HG03575 (cell line): Measurements from ENCODE around the gene RHBDL1.
"Not testable (repeated sequence)": the region's sequence is repeated elsewhere in the genome, so short reads cannot be mapped to it uniquely, and the experiment has no call there.

Experiments used
- ATAC-seq: cut with Tn5 transposase; IDR thresholded peaks from one replicate; pipeline ENCODE4 v1.9.1; 2021; ENCODE audit not compliant: unreplicated experiment, insufficient number of reproducible peaks, low FRiP score; ENCODE audit errors: extremely low read depth

RHBDL1 gene

DNA sequence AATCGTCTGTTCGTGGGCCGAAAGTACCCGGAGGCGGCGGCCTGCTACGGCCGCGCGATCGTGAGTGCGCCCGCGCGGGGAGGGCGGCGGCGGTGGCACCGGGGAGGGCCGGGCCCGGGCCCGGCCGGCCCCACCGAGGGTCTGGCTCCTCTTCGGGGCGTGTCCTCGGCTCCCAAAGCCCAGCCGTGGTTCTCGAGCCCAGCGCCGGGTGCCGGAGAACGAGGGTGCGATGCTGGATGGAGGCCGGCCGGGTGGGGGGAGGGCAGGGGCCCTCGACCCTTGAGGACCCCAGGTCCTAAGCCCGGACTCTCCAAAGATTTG lies 5.1 kb downstream of the RHBDL1 start:
- ATAC-seq = no peak

DNA sequence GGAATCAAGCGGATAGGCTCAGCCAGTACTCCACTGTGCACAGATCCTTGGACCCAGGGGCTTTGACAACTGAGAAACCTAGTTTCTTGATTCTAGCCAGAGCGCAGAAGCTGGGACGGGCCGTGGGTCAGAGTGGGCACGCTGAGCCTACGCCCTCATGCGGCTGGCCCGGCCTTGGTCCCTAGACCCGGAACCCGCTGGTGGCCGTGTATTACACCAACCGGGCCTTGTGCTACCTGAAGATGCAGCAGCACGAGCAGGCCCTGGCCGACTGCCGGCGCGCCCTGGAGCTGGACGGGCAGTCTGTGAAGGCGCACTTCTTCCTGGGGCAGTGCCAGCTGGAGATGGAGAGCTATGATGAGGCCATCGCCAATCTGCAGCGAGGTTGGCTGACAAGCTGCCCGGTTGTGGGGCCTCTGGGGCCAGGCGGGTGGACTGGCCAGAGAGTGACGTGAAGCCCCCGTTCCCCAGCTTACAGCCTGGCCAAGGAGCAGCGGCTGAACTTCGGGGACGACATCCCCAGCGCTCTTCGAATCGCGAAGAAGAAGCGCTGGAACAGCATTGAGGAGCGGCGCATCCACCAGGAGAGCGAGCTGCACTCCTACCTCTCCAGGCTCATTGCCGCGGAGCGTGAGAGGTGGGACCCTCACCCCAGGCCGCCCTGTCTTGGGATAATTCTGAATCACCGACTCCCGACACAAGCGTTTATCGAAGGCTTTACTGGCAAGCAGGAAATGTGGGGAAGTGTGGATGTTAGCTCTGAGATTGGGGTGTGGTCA lies 5.7 kb downstream of the RHBDL1 start:
- no peak for ATAC-seq

DNA sequence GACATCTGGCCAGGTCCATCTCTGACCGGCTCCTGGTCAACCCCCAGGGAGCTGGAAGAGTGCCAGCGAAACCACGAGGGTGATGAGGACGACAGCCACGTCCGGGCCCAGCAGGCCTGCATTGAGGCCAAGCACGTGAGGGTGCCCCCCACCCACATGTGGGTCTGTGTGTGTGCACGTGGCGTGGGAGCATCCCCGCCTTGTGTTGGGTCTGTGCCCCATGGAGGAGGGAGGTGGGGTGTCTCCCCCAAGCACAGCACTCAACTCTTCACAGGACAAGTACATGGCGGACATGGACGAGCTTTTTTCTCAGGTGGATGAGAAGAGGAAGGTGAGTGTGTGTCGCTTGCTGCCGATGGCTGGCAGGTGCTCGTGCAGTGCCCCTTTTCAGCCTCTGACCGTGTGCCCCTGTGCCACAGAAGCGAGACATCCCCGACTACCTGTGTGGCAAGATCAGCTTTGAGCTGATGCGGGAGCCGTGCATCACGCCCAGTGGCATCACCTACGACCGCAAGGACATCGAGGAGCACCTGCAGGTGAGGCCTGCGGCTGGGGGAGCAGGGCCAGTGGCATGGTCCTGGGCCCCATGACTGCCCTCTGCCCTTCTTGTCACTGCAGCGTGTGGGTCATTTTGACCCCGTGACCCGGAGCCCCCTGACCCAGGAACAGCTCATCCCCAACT lies 6.4 kb downstream of the RHBDL1 start:
- no peak for ATAC-seq

DNA sequence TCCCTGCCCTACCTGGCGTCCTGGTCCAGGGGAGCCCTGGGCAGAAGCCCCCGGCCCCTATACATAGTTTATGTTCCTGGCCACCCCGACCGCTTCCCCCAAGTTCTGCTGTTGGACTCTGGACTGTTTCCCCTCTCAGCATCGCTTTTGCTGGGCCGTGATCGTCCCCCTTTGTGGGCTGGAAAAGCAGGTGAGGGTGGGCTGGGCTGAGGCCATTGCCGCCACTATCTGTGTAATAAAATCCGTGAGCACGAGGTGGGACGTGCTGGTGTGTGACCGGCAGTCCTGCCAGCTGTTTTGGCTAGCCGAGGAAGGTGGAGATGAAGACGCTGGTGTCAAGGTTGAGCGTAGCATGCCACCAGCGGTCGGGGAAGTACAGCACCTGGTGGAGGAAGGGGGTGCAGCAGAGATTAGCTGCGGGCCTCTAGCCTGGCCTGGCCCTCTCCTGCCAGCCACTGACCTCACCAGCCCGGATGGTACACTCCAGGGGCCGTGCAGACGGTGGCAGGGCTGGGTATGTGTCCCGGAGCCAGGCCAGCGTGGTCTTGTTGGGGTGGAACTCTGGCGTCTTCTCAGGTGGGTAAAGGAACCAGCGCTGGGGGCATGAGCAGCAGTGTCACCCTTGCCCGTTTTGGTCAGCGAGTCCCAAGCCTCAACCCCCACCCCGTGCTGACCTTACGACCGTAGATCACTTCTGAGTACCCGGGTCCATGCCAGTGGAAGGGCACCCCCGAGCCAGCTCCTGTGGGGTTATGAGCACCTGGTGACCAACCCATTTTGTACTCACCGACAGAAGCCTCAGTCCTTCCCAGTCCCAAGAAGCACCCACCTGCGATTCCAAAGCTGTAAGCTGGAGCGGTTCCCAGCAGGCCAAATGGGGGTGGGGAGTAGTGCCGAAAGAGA lies 7.3 kb downstream of the RHBDL1 start:
- no peak for ATAC-seq

DNA sequence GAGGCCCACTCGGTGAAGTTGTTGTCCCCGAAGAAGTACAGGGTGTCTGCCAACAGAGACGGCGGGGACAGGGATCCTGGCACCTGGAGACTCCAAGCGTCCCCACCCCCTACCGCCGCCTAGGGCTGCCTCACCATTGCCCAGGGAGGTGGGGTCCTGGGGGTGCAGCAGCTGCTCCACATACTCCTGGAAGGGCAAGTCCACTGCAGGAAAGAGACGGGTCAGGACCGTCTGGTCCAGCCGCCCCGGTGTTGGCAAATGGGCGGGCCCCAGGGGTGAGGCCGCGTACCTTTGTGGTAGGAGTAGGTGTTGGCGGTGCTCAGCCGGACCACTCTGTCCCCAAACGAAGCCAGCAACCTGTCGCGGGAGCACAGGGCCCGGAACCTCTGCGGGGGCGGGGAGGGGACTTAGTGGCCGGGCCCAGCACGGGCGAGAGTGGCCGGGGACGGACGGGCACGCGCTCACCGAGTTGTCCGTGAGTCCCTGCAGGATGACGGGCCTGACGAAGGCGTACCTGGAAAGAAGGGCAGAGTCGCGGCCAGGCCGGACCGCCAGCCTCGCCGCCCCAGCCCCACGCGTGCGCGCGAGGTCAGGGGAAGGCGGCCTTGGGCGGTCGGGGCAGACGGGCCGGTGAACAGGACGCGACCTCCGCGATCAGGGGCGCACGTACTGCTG lies 8.1 kb downstream of the RHBDL1 start:
- ATAC-seq = no peak

DNA sequence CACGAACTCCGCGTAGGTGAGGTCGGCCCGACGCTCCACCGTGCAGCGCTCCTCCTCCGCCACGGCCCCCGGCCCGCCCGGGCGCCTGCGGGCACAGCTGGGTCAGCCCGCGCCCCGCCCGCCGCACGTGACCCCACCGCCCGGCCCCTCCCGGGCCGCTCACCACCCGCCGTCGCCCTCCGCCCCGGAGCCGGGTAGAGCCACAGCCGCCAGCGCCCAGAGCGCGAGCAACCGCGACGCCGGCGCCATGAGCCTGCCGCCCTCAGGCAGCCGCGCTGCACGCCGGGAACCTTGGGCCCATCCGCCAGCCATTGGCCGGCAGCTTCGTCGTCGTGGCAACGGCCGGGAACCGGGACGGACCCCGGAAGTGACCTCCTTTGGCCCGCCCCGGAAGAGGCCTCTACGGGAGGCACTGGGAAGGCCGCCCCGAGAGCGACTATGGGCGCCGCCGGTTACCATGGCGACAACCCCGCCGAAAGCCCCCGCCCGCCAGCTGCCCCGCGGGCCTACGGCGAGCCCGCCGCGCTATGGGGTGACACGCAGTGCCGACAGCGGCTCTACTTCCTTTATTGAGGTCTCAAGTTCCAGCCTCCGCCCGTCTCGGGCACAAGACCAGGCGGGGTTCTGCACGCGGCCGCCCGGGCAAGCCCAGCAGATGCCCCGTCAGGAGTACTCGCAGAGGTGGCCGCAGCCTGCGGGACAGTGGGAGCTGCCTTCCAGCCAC lies 8.8 kb downstream of the RHBDL1 start, which contains the start of gene JMJD8:
JMJD8 (minus strand) TSS at position 264 of the 724 bp plus-strand sequence; CDS start at position 249, 15 bp downstream.
- ATAC-seq = no peak

DNA sequence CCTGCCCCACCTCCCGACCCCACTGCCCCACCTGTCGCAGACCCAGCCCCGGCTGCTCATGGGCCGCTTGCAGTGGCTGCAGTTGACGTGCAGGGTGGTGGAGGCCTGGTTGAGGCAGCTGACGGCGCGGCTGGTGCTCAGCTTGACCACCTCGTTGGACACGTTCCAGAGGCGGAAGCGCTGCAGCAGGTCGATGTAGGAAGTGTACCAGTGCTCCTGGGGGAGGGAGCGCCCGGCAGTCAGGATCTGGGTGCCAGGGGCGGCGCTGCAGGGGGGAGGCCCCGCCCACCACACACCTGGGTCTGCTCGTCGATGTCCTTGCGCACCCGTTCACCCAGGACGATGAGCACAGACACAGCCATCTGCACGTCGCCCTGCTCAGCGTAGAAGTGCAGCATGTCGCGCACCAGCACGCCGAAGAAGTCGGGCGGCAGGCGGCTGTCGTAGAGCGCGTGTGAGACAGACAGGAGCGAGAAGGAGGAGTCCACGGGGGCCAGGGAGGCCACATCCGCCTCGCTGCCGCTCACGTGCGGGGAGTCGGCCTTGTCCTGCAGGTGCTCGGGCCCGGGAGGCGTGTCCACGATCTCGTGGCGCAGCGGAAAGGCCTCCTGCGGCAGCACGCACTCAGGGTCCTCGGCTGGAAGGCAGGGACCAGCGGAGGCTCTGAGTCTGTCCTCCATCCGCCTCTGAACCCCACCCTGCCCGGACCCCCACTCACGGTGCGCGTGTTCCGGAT lies 9.7 kb downstream of the RHBDL1 start:
- no peak for ATAC-seq

DNA sequence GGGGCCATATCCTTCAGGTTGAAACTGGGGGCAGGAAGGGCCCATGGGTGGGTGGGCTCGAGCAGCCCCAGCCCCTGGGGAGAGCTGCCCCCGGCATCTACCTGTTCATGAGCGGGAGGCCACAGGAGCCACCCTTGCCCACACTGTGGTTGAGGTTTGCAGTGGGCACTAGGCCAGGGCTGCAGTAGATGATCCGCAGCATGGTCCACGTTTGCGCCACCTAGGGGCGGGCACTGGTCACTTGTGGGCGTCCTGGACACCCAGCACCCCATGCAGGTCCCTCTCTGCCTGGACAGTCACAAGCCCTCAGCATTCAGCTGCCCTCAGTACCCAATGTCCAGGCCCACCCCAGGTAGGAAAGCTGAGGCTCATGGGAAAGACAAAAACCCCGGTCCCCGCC lies 10.5 kb downstream of the RHBDL1 start:
- no peak for ATAC-seq

DNA sequence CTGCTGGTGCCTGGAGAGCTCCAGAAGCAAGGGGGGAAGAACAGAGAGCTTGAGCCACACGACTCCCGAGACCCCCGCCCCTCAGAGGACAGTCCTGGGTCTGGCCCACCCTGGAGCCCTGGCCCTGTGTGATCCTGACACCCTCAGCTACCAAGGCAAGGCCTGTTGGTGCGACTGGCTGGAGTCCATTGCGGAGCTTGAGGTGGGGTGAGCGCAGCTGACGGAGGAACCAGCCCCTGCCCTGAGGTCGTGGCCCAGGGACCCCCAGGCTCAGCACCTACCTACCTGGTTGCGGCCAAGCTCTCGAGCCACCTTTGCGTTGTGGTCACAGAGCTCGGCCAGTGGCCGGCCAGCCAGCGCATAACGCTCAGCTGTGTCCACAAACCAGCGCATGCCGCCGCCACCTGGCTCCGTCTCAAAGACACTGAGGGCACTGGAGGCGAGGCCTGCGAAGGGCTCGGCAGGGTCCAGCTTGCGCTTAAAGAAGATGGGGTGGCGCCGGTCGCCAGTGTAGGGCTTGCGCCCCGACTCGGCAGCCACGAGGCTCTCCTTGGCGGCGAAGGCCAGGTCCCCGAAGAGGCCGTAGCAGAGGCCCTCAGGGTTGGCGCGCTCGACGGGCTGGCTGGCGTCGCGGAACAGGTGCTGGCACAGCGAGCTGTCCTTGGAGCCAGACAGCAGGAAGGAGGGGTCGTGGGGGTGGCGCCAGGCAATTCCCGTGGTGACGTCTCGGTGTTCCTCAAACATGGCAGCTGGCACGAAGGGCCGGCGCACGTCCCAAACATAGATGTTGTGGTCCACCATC lies 11.2 kb downstream of the RHBDL1 start:
- ATAC-seq = no peak

DNA sequence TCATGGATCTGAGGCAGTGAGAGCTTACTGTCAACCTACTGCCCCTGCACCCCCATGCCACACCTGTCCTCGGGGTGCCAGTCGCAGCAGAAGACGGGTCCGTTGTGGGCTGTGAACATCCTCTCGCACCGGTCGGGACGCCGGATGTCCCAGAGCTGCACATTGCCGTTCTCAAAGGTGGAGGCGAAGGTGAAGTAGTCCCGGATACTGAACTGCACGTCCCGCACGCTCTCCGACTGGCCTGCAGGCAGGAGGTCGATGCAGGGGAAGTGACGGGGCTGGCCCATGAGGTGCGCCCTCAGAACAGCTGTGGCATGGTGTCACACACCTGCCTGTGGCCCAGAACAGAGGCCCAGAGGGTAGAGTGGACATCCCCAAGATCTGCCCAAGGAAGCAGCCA lies 12.0 kb downstream of the RHBDL1 start:
- ATAC-seq = no peak

DNA sequence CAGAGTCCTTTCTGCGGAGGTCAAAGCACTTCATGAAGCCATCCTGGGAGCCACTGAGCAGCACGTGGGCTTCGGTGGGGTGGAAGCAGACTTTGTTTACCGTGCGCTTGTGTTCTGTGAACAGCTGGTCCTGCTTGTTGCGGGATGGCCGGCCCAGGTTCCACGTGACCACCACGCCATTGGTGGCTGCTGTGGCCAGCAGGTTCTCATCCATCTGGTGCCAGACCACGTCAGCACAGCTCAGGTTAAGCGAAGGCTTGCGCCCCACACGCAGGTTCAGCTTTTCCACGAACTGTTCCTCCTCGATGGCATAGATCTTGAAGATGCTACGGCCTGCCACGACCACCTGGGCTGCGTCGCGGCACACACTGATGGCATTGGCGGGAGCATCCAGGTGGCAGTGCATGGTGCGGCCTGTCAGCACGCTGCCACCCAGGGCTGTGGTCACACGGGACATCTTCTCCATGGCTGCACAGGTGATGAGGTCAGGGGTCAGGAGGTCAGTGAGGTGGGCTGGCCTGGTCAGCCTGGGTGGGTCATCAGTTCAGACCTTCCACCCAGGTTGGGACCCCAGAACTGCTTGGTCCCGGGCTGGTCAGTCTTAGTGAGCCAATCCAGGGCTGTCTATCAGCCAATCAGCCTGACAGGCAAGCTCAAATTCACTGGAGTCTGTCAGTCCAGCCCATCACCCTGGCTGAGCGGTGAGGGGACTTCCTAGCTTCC lies 13.9 kb downstream of the RHBDL1 start:
- no peak for ATAC-seq

DNA sequence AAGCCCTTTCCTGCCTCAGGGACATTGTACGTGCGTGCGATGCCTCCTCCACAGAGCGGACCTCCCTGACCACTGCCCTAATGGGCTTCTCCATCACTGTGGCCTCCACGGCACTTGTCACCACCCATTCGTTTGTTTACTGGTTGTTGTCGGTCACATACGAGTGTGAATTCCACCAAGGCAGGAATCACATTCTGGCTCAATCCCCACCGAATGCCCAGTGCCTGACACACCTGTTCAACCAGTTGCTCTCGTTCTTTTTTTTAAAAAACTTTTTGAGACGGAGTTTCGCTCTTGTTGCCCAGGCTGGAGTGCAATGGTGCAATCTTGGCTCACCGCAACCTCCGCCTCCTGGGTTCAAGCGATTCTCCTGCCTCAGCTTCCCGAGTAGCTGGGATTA lies 15.8 kb downstream of the RHBDL1 start:
- ATAC-seq = not testable (repeated sequence)

DNA sequence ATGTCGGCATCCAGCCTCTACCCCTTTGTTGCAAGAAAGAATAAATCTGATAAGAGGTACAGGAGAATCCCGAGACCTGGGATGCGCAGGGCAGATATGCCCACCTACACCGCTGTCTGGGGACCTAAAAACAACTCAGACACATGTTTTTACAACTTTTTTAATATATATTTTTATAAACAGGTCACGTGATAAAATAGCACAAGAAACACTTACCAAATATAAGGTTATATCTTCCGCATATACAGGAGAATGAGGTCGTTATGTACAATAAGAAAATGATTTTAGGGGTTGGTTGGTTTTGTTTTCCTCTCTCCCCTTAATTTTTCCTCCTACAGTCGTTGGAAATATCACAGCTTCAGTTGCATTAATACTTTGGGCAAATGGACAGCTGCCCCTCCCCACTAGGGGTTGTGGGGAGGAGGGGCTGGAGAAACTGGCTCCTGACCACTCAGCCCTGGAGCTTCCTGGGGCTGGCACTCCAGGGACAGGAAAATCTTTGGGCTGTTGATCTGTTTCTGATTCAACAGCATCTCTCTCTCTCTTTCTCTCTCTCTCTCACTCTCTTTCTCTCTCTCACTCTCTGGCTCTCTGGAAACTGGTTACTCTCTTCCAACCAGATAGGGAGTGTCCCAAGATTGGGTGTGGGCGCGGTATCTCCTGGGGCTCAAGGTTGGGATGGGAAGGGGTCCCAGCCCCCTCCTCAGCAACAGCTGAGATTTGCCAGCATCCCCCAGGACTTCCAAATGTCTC lies 17.1 kb downstream of the RHBDL1 start:
- no peak for ATAC-seq

DNA sequence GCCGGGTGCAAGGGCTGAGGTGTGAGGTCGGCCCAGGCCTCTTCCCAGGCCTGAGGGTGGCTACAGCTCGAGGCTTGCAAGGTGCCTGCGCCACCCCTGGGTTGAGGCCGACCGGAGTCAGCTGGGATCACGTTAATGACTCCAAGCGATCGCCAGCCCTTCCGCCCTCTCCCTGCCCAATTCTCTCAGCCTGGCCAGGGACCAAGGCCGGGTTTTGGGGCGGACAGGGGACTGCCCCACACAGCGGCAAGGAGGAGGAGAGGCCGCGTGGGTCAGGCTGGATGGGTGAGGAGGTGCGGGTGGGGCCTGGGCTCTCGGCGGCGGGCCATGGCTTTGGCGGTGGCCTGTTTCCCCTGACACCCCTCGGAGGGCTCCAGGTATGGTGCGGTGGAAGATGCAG lies 17.9 kb downstream of the RHBDL1 start:
- no peak for ATAC-seq

DNA sequence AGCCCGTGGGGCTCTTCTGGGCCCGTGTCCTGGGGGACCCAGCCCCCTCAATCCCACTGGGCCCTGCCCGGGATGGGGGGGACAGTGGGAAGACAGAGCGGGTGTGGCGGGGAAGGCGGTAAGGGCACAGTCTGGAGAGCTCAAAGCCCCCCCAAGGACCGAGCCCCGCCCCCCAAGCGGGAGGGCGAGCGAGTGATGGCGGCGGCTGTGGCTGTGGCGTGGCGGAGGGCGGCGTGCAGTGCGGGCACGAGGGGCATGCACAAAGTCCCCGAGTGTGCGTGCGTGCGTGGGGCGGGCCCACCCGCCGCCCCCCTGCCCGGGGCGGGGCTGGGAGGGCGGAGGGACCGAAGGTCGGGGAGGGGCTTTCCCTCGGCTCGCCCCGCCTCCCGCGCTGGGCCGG lies 18.3 kb downstream of the RHBDL1 start:
- no peak for ATAC-seq
